H9 (cell line): Measurements from ENCODE around the gene IL9R. TPM values are rescaled to one million over a fixed set of nuclear protein-coding genes. Genes with fewer than 3 reads are reported as not detected.

Source experiments
- DNase-seq: peaks from one replicate; pipeline ENCODE4 v3.0.0-alpha.2; 2017
- H2AFZ ChIP-seq: one replicate; pipeline ENCODE4 v1.6.1; 2013; ENCODE audit warnings: mild to moderate bottlenecking, low read length, control low read depth, moderate library complexity
- H2AK5ac ChIP-seq: 2 replicates; pipeline ENCODE4 v1.6.1; 2013; ENCODE audit warnings: low read length, control low read depth, mixed read lengths; ENCODE audit not compliant: insufficient read length
- H2BK120ac ChIP-seq: one replicate; pipeline ENCODE4 v1.6.1; 2013; ENCODE audit warnings: low read depth, mild to moderate bottlenecking, low read length, control low read depth, inconsistent platforms; ENCODE audit not compliant: poor library complexity, severe bottlenecking
- H2BK12ac ChIP-seq: 2 replicates; pipeline ENCODE4 v1.6.1; 2013; ENCODE audit warnings: low read length, control low read depth, mixed read lengths, low read depth; ENCODE audit not compliant: insufficient read length
- H2BK15ac ChIP-seq: 2 replicates; pipeline ENCODE4 v1.6.1; 2013; ENCODE audit warnings: low read depth, low read length, control low read depth
- H2BK20ac ChIP-seq: one replicate; pipeline ENCODE4 v1.6.1; 2013; ENCODE audit warnings: low read depth, mild to moderate bottlenecking, low read length, control low read depth, inconsistent platforms; ENCODE audit not compliant: poor library complexity, severe bottlenecking
- H2BK5ac ChIP-seq: 2 replicates; pipeline ENCODE4 v1.6.1; 2013; ENCODE audit warnings: low read length, control low read depth, mixed read lengths; ENCODE audit not compliant: insufficient read length
- H3K14ac ChIP-seq: 2 replicates; pipeline ENCODE4 v1.6.1; 2013; ENCODE audit warnings: low read length, control low read depth; ENCODE audit not compliant: insufficient read depth
- H3K18ac ChIP-seq: 2 replicates; pipeline ENCODE4 v1.6.1; 2013; ENCODE audit warnings: low read depth, mild to moderate bottlenecking, mixed read lengths, low read length, control low read depth; ENCODE audit not compliant: insufficient read length
- H3K23ac ChIP-seq: 2 replicates; pipeline ENCODE4 v1.6.1; 2013; ENCODE audit warnings: low read length, control low read depth, mixed read lengths, low read depth; ENCODE audit not compliant: insufficient read length
- H3K23me2 ChIP-seq: 2 replicates; pipeline ENCODE4 v1.6.1; 2013; ENCODE audit warnings: low read depth, mild to moderate bottlenecking, mixed read lengths, low read length, control low read depth; ENCODE audit not compliant: insufficient read length, poor library complexity, severe bottlenecking
- H3K27ac ChIP-seq: 2 replicates; pipeline ENCODE4 v1.5.1; 2013; ENCODE audit warnings: low read length, control low read depth, mixed read lengths, low read depth; ENCODE audit not compliant: insufficient read length
- H3K27me3 ChIP-seq: 2 replicates; pipeline ENCODE4 v1.6.1; 2013; ENCODE audit warnings: low read length, control low read depth, inconsistent platforms; ENCODE audit not compliant: insufficient read depth
- H3K4ac ChIP-seq: 2 replicates; pipeline ENCODE4 v1.6.1; 2013; ENCODE audit warnings: low read depth, mild to moderate bottlenecking, control low read depth, inconsistent platforms, low read length, moderate library complexity
- H3K4me1 ChIP-seq: 2 replicates; pipeline ENCODE4 v1.6.1; 2013; ENCODE audit warnings: low read length, control low read depth, inconsistent platforms; ENCODE audit not compliant: insufficient read depth
- H3K4me2 ChIP-seq: 2 replicates; pipeline ENCODE4 v1.6.1; 2013; ENCODE audit warnings: low read length, control low read depth, mixed read lengths; ENCODE audit not compliant: insufficient read length, insufficient read depth
- H3K56ac ChIP-seq: 2 replicates; pipeline ENCODE4 v1.6.1; 2013; ENCODE audit warnings: low read depth, mild to moderate bottlenecking, mixed read lengths, low read length, control low read depth; ENCODE audit not compliant: insufficient read length
- H3K79me1 ChIP-seq: 2 replicates; pipeline ENCODE4 v1.6.1; 2013; ENCODE audit warnings: low read depth, mild to moderate bottlenecking, moderate library complexity, low read length, control low read depth, inconsistent platforms; ENCODE audit not compliant: insufficient read depth, poor library complexity, severe bottlenecking
- H3K79me2 ChIP-seq: 2 replicates; pipeline ENCODE4 v1.6.1; 2013; ENCODE audit warnings: low read length, control low read depth, inconsistent platforms; ENCODE audit not compliant: insufficient read depth
- H3K9ac ChIP-seq: 2 replicates; pipeline ENCODE4 v1.6.1; 2013; ENCODE audit warnings: low read length, control low read depth, mixed read lengths; ENCODE audit not compliant: insufficient read length; ENCODE audit errors: extremely low read depth
- H3K9me3 ChIP-seq: one replicate; pipeline ENCODE4 v1.6.1; 2013; ENCODE audit warnings: low read depth, low read length, inconsistent platforms; ENCODE audit not compliant: control insufficient read depth
- H3T11ph ChIP-seq: one replicate; pipeline ENCODE4 v1.6.1; 2013; ENCODE audit warnings: mild to moderate bottlenecking, low read length, control low read depth, inconsistent platforms
- H4K20me1 ChIP-seq: one replicate; pipeline ENCODE4 v1.6.1; 2013; ENCODE audit not compliant: control insufficient read depth, insufficient read length, insufficient read depth
- H4K5ac ChIP-seq: 2 replicates; pipeline ENCODE4 v1.6.1; 2013; ENCODE audit warnings: low read depth, mild to moderate bottlenecking, mixed read lengths, low read length, control low read depth; ENCODE audit not compliant: insufficient read length
- H4K8ac ChIP-seq: replicated peaks from 2 replicates; pipeline ENCODE4 v1.6.1; 2013; ENCODE audit warnings: low read length, control low read depth, mixed read lengths, low read depth; ENCODE audit not compliant: insufficient read length
- H4K91ac ChIP-seq: 2 replicates; pipeline ENCODE4 v1.6.1; 2013; ENCODE audit warnings: low read depth, mild to moderate bottlenecking, moderate library complexity, mixed read lengths, low read length, control low read depth; ENCODE audit not compliant: insufficient read length
- H3K27ac Mint-ChIP-seq, 3 experiments: 2 replicates in 2 of 3; 3 replicates in 1 of 3; pipeline ENCODE4 v1.8.0; 2020 to 2021; ENCODE audit warnings: mixed read lengths in 3 of 3, mild to moderate bottlenecking in 1 of 3, moderate library complexity in 1 of 3
- H3K27me3 Mint-ChIP-seq: 2 replicates; pipeline ENCODE4 v1.8.0; 2021; ENCODE audit warnings: low read depth, mild to moderate bottlenecking, moderate library complexity, mixed read lengths
- H3K36me3 Mint-ChIP-seq, 3 experiments: 2 replicates in 2 of 3; 3 replicates in 1 of 3; pipeline ENCODE4 v1.8.0; 2020 to 2021; ENCODE audit warnings: low read depth in 3 of 3, mixed read lengths in 3 of 3; ENCODE audit not compliant: insufficient read depth in 1 of 3
- H3K4me1 Mint-ChIP-seq, 2 experiments: 2 replicates each; pipeline ENCODE4 v1.8.0; 2020; ENCODE audit warnings: mixed read lengths in 2 of 2
- H3K4me3 Mint-ChIP-seq, 2 experiments: 2 replicates in 1 of 2; 3 replicates in 1 of 2; pipeline ENCODE4 v1.8.0; 2020 to 2021; ENCODE audit warnings: mild to moderate bottlenecking in 2 of 2, mixed read lengths in 2 of 2, moderate library complexity in 1 of 2
- H3K9me3 Mint-ChIP-seq, 2 experiments: 2 replicates in 1 of 2; 3 replicates in 1 of 2; pipeline ENCODE4 v1.8.0; 2020; ENCODE audit warnings: mild to moderate bottlenecking in 2 of 2, mixed read lengths in 2 of 2, moderate library complexity in 1 of 2
- total RNA-seq: library from RNA; stranded (reverse); gene quantifications from 2 replicates; pipeline ENCODE4 v1.2.1, GENCODE V29; 2021
- TF ChIP-seq, protein P1 (sequence below): fragments of 200-600 bp; sonication (generic); conservative IDR thresholded peaks from 3 replicates; pipeline ENCODE4 v1.8.0; 2021; ENCODE audit warnings: antibody characterized with exemption, mild to moderate bottlenecking

IL9R gene
- total RNA-seq, 1 experiment from 2014 or later = 0.72 TPM

DNA sequence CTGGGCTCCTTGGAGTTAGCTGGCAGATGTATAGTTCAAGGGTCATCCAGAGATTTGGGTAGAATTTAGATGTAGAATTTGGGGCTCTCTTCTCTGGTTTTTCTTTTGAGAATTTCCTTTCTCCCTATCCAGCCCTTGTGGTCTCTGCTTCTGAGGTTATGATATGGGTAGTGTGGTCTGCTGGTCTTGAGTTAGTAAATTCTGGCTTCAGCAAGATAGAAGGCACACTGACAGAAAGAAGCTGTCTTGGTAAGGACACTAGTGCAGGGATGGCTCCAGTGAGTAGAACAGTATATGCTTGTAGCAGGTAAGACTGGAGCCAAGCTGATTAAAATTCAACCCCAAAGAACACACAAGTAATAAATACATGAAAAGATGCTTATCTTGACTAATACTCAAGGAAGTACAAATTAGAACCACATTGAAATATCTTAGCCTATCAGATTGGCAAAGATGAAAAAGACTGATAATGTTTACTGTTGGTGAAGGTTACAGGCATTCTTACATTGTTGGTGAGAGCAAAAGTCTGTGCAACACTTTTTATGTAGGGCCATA is 2.1 kb upstream of the IL9R start:
- Histone ChIP-seq H3K56ac (no peak overlapping the region), H2BK15ac (no peak overlapping the region), H2BK20ac (no peak overlapping the region), H3K18ac (no peak overlapping the region), H4K20me1 (no peaks in the 10 kb centered on the region), H4K8ac (no peak overlapping the region), H3K27ac (no peak overlapping the region), H3K79me2 (no peaks in the 10 kb centered on the region), H2AFZ (no peak overlapping the region), H3K9me3 (peaks cover 36% of the 10 kb centered on the region), H2BK12ac (no peak overlapping the region), H3K4me2 (no peak overlapping the region), H3K4ac (no peak overlapping the region), H4K5ac (no peak overlapping the region), H3K14ac (no peak overlapping the region), H3K4me1 (no peaks in the 10 kb centered on the region), H4K91ac (no peak overlapping the region), H3K9ac (no peak overlapping the region), H3K79me1 (no peaks in the 10 kb centered on the region), H3K23ac (no peak overlapping the region), H3K23me2 (no peaks in the 10 kb centered on the region), H3K27me3 (no peaks in the 10 kb centered on the region), H3T11ph (no peak overlapping the region), H2BK5ac (no peak overlapping the region), H2BK120ac (no peak overlapping the region), H2AK5ac (no peak overlapping the region)
- H3K27me3 Mint-ChIP-seq = no peaks in the 10 kb centered on the region; the same call in 1 of the 2 replicates
- no peak for DNase-seq
- TF ChIP-seq, protein P1, sequence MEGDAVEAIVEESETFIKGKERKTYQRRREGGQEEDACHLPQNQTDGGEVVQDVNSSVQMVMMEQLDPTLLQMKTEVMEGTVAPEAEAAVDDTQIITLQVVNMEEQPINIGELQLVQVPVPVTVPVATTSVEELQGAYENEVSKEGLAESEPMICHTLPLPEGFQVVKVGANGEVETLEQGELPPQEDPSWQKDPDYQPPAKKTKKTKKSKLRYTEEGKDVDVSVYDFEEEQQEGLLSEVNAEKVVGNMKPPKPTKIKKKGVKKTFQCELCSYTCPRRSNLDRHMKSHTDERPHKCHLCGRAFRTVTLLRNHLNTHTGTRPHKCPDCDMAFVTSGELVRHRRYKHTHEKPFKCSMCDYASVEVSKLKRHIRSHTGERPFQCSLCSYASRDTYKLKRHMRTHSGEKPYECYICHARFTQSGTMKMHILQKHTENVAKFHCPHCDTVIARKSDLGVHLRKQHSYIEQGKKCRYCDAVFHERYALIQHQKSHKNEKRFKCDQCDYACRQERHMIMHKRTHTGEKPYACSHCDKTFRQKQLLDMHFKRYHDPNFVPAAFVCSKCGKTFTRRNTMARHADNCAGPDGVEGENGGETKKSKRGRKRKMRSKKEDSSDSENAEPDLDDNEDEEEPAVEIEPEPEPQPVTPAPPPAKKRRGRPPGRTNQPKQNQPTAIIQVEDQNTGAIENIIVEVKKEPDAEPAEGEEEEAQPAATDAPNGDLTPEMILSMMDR = no peak
- peaks cover 0 to 4% (median 0%) of the 10 kb centered on the region in 3 experiments; a peak in 2 of 7 replicates for H3K36me3 Mint-ChIP-seq
- no peak overlapping the region for H3K4me3 Mint-ChIP-seq
- peaks cover 69 to 88% of the 10 kb centered on the region in 2 experiments for H3K9me3 Mint-ChIP-seq
- H3K4me1 Mint-ChIP-seq = no peaks in the 10 kb centered on the region
- no peak overlapping the region for H3K27ac Mint-ChIP-seq
